Nephron (organoid): ENCODE data around the gene KCTD8.

Experiments used
- H3K27ac Mint-ChIP-seq, 3 experiments: 2 replicates each; pipeline ENCODE4 v1.8.0; 2020; ENCODE audit warnings: mixed read lengths in 3 of 3, mild to moderate bottlenecking in 2 of 3, moderate library complexity in 1 of 3
- H3K27me3 Mint-ChIP-seq: 2 replicates; pipeline ENCODE4 v1.8.0; 2021; ENCODE audit warnings: low read depth, mild to moderate bottlenecking, moderate library complexity, mixed read lengths
- H3K36me3 Mint-ChIP-seq: 2 replicates; pipeline ENCODE4 v1.8.0; 2020; ENCODE audit warnings: low read depth, mixed read lengths
- H3K4me1 Mint-ChIP-seq: 2 replicates; pipeline ENCODE4 v1.8.0; 2020; ENCODE audit warnings: mixed read lengths
- H3K4me3 Mint-ChIP-seq, 3 experiments: 2 replicates each; pipeline ENCODE4 v1.8.0; 2020; ENCODE audit warnings: mild to moderate bottlenecking in 3 of 3, mixed read lengths in 3 of 3, moderate library complexity in 2 of 3
- H3K9me3 Mint-ChIP-seq: 2 replicates; pipeline ENCODE4 v1.8.0; 2020; ENCODE audit warnings: mixed read lengths
- CTCF ChIP-seq, 3 experiments: fragments of 200-600 bp; sonication (generic); IDR thresholded peaks; one replicate each; pipeline ENCODE4 v1.5.0; 2021; ENCODE audit warnings: antibody characterized with exemption in 3 of 3; ENCODE audit not compliant: unreplicated experiment in 3 of 3

The KCTD8 gene

GRCh38 chr4:44165938-44166337 is 282.7 kb downstream of the KCTD8 start:
- H3K27ac Mint-ChIP-seq, result no peak overlapping the region
- H3K27me3 Mint-ChIP-seq, result no peaks in the 10 kb centered on the region
- no peaks in the 10 kb centered on the region for H3K36me3 Mint-ChIP-seq
- H3K9me3 Mint-ChIP-seq, result no peaks in the 10 kb centered on the region
- no peak overlapping the region for H3K4me3 Mint-ChIP-seq
- no peak for TF ChIP-seq CTCF (IDR thresholded peaks at IDR 0.05; ENCODE audit: unreplicated experiment in 3 of 3)
- H3K4me1 Mint-ChIP-seq, result peaks cover 3% of the 10 kb centered on the region

- no peak for TF ChIP-seq CTCF (IDR thresholded peaks at IDR 0.05; ENCODE audit: unreplicated experiment in 3 of 3)
- Mint-ChIP-seq H3K36me3 (no peaks in the 10 kb centered on the region), H3K27me3 (no peaks in the 10 kb centered on the region), H3K4me1 (peaks cover 16% of the 10 kb centered on the region), H3K9me3 (no peaks in the 10 kb centered on the region), H3K4me3 (no peak overlapping the region), H3K27ac (no peak overlapping the region)
These were observed 285.9 kb downstream of the KCTD8 start for GRCh38 chr4:44162538-44163270.

- Mint-ChIP-seq H3K27me3 (no peaks in the 10 kb centered on the region), H3K4me1 (peaks cover 21% of the 10 kb centered on the region), H3K4me3 (no peak overlapping the region), H3K36me3 (no peaks in the 10 kb centered on the region), H3K27ac (no peak overlapping the region), H3K9me3 (no peaks in the 10 kb centered on the region)
- no peak for TF ChIP-seq CTCF (IDR thresholded peaks at IDR 0.05; ENCODE audit: unreplicated experiment in 3 of 3)
These were observed 286.9 kb downstream of the KCTD8 start for GRCh38 chr4:44161756-44162155.

- TF ChIP-seq CTCF (IDR thresholded peaks at IDR 0.05; ENCODE audit: unreplicated experiment in 3 of 3), result no peak
- Mint-ChIP-seq H3K27me3 (no peaks in the 10 kb centered on the region), H3K9me3 (no peaks in the 10 kb centered on the region), H3K36me3 (no peaks in the 10 kb centered on the region), H3K4me3 (no peak overlapping the region), H3K27ac (no peak overlapping the region), H3K4me1 (peaks cover 27% of the 10 kb centered on the region)
These were observed 287.7 kb downstream of the KCTD8 start for GRCh38 chr4:44160776-44161367.

- Mint-ChIP-seq H3K9me3 (no peaks in the 10 kb centered on the region), H3K27me3 (no peaks in the 10 kb centered on the region)
These were observed 288.6 kb downstream of the KCTD8 start for GRCh38 chr4:44159991-44160390.

More at GRCh38 chr4:44159991-44160390, 288.6 kb downstream of the KCTD8 start:
- H3K4me1 Mint-ChIP-seq, result peaks cover 32% of the 10 kb centered on the region
- no peak for TF ChIP-seq CTCF (IDR thresholded peaks at IDR 0.05; ENCODE audit: unreplicated experiment in 3 of 3)
- H3K4me3 Mint-ChIP-seq, result no peak overlapping the region
- H3K27ac Mint-ChIP-seq, result no peak overlapping the region
- no peaks in the 10 kb centered on the region for H3K36me3 Mint-ChIP-seq
